Measurements from ENCODE around the gene PTPN3. TPM values are rescaled to one million over a fixed set of nuclear protein-coding genes. Genes with fewer than 3 reads are reported as not detected.
A peak's percentile ranks its signal among the peaks of the same experiment; 100 is the strongest.

Gene PTPN3
- total and polyA plus RNA-seq, 2 donors from 2014 or later = 33.7 to 40.6 TPM

DNA sequence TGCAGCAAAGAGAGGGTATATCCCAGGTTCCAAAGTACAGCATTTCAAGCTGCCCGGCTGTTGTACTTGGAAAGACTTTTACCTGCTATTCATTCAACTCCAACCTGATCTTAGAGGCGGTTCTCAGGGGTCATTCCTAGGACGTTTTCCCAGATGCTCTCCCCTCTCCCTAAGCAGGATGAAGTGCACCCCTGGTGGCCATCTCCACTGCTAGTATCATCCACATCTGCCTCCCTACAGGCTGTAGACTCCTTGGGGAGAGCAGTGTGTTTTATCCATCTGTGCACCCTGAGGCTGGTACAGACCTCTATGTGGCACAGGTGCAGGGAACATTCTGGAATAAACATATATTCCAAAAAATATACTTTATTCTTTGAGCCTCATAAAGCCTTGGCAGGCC, 56.8 kb downstream of the PTPN3 start:
- H3K27ac ChIP-seq (ENCODE audit: low read depth in 2 of 2, low read length in 2 of 2) = no peak overlapping the region
- peaks cover 0 to 10% (median 6%) of the 10 kb centered on the region in 3 donors for H3K4me1 ChIP-seq (ENCODE audit: control insufficient read depth in 2 of 3, insufficient read depth in 2 of 3, low read depth in 1 of 3, low read length in 3 of 3)
- no peak overlapping the region for H3K4me3 ChIP-seq (ENCODE audit: low read length in 3 of 3)
- DNase-seq (no peak), FAIRE-seq (no peak)
- peaks cover 0 to 26% (median 10%) of the 10 kb centered on the region in 3 donors for H3K36me3 ChIP-seq (ENCODE audit: control insufficient read depth in 2 of 3, insufficient read depth in 3 of 3, low read length in 3 of 3)
- no peaks in the 10 kb centered on the region for H3K9me3 ChIP-seq (ENCODE audit: control insufficient read depth in 2 of 3, insufficient read depth in 1 of 3, low read length in 3 of 3)
- no peaks in the 10 kb centered on the region for H3K27me3 ChIP-seq (ENCODE audit: control insufficient read depth, insufficient read depth, low read length)
- intact Hi-C loops (cut with DNase I) = loop anchor here (10.0 kb wide), 1 partner anchor 84 kb away; no protein-coding TSS in a partner anchor
- TF ChIP-seq, protein P1, sequence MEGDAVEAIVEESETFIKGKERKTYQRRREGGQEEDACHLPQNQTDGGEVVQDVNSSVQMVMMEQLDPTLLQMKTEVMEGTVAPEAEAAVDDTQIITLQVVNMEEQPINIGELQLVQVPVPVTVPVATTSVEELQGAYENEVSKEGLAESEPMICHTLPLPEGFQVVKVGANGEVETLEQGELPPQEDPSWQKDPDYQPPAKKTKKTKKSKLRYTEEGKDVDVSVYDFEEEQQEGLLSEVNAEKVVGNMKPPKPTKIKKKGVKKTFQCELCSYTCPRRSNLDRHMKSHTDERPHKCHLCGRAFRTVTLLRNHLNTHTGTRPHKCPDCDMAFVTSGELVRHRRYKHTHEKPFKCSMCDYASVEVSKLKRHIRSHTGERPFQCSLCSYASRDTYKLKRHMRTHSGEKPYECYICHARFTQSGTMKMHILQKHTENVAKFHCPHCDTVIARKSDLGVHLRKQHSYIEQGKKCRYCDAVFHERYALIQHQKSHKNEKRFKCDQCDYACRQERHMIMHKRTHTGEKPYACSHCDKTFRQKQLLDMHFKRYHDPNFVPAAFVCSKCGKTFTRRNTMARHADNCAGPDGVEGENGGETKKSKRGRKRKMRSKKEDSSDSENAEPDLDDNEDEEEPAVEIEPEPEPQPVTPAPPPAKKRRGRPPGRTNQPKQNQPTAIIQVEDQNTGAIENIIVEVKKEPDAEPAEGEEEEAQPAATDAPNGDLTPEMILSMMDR (IDR thresholded peaks at IDR 0.05; ENCODE audit: borderline replicate concordance, extremely low read depth, insufficient read depth) = no peak
- no peak overlapping the region for H3K9ac ChIP-seq (ENCODE audit: low read length in 3 of 3)

DNA sequence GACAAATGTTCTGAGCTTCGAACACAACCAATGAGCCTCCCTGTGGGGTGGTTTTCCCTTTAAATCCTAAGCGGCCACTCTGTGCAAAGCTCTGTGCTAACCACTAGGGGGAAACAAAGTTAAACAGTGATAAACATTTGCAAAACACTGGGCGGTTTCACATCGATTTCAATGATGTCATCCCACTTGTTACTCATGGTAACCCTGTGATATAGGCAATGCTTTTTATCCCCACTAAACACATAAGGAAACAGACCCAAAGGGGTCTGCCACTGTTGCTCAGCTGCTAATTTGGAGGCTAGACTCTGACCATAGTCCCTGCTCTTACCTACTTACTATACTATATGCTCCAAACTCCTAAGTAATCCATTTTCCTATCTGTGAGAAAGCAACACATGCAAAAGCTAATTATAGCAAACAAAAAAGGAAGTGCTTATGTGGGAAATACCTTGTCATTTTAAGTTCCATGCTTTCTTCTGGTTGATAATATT, 57.3 kb downstream of the PTPN3 start:
- H3K27me3 ChIP-seq (ENCODE audit: control insufficient read depth, insufficient read depth, low read length) = no peaks in the 10 kb centered on the region
- intact Hi-C loops (cut with DNase I) = loop anchor here (10.0 kb wide), 1 partner anchor 84 kb away; no protein-coding TSS in a partner anchor
- no peak overlapping the region for H3K9ac ChIP-seq (ENCODE audit: low read length in 3 of 3)
- FAIRE-seq (no peak), DNase-seq (peak in 4 of 5 donors; percentile 50 to 78 (median 64))
- TF ChIP-seq, protein P1 (IDR thresholded peaks at IDR 0.05; ENCODE audit: borderline replicate concordance, extremely low read depth, insufficient read depth) = peak; percentile 82
- no peak overlapping the region for H3K4me3 ChIP-seq (ENCODE audit: low read length in 3 of 3)
- peaks cover 0 to 10% (median 6%) of the 10 kb centered on the region in 3 donors for H3K4me1 ChIP-seq (ENCODE audit: control insufficient read depth in 2 of 3, insufficient read depth in 2 of 3, low read depth in 1 of 3, low read length in 3 of 3)
- no peaks in the 10 kb centered on the region for H3K9me3 ChIP-seq (ENCODE audit: control insufficient read depth in 2 of 3, insufficient read depth in 1 of 3, low read length in 3 of 3)
- no peak overlapping the region for H3K27ac ChIP-seq (ENCODE audit: low read depth in 2 of 2, low read length in 2 of 2)
- peaks cover 0 to 26% (median 10%) of the 10 kb centered on the region in 3 donors for H3K36me3 ChIP-seq (ENCODE audit: control insufficient read depth in 2 of 3, insufficient read depth in 3 of 3, low read length in 3 of 3)

DNA sequence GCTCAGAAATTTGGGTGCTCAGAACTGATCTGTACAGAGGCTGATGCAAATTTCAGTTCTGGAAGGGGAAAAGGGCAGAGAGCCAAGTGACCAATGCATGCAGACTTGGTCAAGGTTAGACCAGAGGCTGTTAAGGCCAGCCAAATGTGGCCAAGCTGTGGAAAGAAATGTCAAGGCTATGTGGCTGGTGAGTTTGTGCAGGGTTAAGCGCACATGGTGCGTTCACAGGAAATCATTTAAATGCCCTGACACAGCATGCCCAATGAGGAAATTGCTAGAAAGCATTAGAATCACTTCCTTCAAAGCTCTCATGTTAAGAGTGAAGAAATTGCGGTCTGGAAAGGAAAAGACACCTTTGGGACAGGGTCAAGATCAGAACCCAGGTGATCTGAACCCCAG, 58.0 kb downstream of the PTPN3 start:
- intact Hi-C loops (cut with DNase I) = loop anchor here (10.0 kb wide), 1 partner anchor 85 kb away; no protein-coding TSS in a partner anchor
- no peak for FAIRE-seq

More for the DNA sequence above, 58.0 kb downstream of the PTPN3 start:
- H3K36me3 ChIP-seq (ENCODE audit: control insufficient read depth in 2 of 3, insufficient read depth in 3 of 3, low read length in 3 of 3) = peaks cover 0 to 30% (median 10%) of the 10 kb centered on the region in 3 donors
- no peak for DNase-seq
- TF ChIP-seq, protein P1 (IDR thresholded peaks at IDR 0.05; ENCODE audit: borderline replicate concordance, extremely low read depth, insufficient read depth) = no peak
- no peaks in the 10 kb centered on the region for H3K27me3 ChIP-seq (ENCODE audit: control insufficient read depth, insufficient read depth, low read length)
- H3K27ac ChIP-seq (ENCODE audit: low read depth in 2 of 2, low read length in 2 of 2) = no peak overlapping the region
- peaks cover 0 to 10% (median 6%) of the 10 kb centered on the region in 3 donors for H3K4me1 ChIP-seq (ENCODE audit: control insufficient read depth in 2 of 3, insufficient read depth in 2 of 3, low read depth in 1 of 3, low read length in 3 of 3)
- no peak overlapping the region for H3K9ac ChIP-seq (ENCODE audit: low read length in 3 of 3)
- no peak overlapping the region for H3K4me3 ChIP-seq (ENCODE audit: low read length in 3 of 3)
- no peaks in the 10 kb centered on the region for H3K9me3 ChIP-seq (ENCODE audit: control insufficient read depth in 2 of 3, insufficient read depth in 1 of 3, low read length in 3 of 3)
